Coronary artery (tissue), 2 donors: ENCODE results near the gene TBX1.

Experiments used
- DNase-seq: peaks from one replicate; pipeline ENCODE4 v3.0.0-alpha.2; 2017; ENCODE audit warnings: low spot score
- H3K27ac ChIP-seq, 2 donors: fragments of 200-600 bp; sonication (generic); one replicate each; pipeline ENCODE4 v1.5.1; 2016 to 2019
- H3K4me3 ChIP-seq: fragments of 200-600 bp; sonication (generic); 2 replicates; pipeline ENCODE4 v1.5.1; 2016; ENCODE audit warnings: mild to moderate bottlenecking, moderate library complexity
- CTCF ChIP-seq: fragments of 200-600 bp; sonication (generic); IDR thresholded peaks from one replicate; pipeline ENCODE4 v1.5.1; 2019; ENCODE audit warnings: antibody characterized with exemption

The TBX1 gene

GRCh38 chr22:19767427-19768341 is 7.1 kb downstream of the TBX1 start:
- H3K27ac ChIP-seq, result peak overlapping the region in 1 of 2 donors; percentile 7
- peak overlapping the region; percentile 66 for H3K4me3 ChIP-seq
- no peak for TF ChIP-seq CTCF
- DNase-seq, result no peak

GRCh38 chr22:19769393-19769715 is 8.8 kb downstream of the TBX1 start:
- no peak for DNase-seq
- TF ChIP-seq CTCF, result no peak

GRCh38 chr22:19770349-19771220 is 10.0 kb downstream of the TBX1 start:
- TF ChIP-seq CTCF, result no peak
- H3K4me3 ChIP-seq, result no peak overlapping the region
- H3K27ac ChIP-seq, result no peak overlapping the region
- DNase-seq, result no peak

More at GRCh38 chr22:19769393-19769715, 8.8 kb downstream of the TBX1 start:
- H3K27ac ChIP-seq, result no peak overlapping the region
- no peak overlapping the region for H3K4me3 ChIP-seq

- H3K27ac ChIP-seq, result no peak overlapping the region
- DNase-seq, result no peak
- no peak overlapping the region for H3K4me3 ChIP-seq
- no peak for TF ChIP-seq CTCF
Measured at GRCh38 chr22:19772422-19772672, 11.8 kb downstream of the TBX1 start.

- no peak for DNase-seq
- Histone ChIP-seq H3K27ac (no peak overlapping the region), H3K4me3 (no peak overlapping the region)
- no peak for TF ChIP-seq CTCF
Measured at GRCh38 chr22:19772673-19773469, 12.3 kb downstream of the TBX1 start.

- no peak overlapping the region for H3K4me3 ChIP-seq
- DNase-seq, result no peak
- H3K27ac ChIP-seq, result no peak overlapping the region
- TF ChIP-seq CTCF, result no peak
Measured at GRCh38 chr22:19773470-19774040, 13.0 kb downstream of the TBX1 start.
